Activated CD4-positive, alpha-beta memory T cell treated with anti-CD3 and anti-CD28 coated beads, Interleukin-2, amount 10 ng/mL, durations not matched to agents 7 days and 5 days (primary cell): ENCODE data around the gene LMX1B. TPM values are rescaled to one million over a fixed set of nuclear protein-coding genes. Genes with fewer than 3 reads are reported as not detected.
A peak's percentile ranks its signal among the peaks of the same experiment; 100 is the strongest.

Experiments used
- CTCF ChIA-PET: fragments of 350-600 bp; sonication (Branson Sonifier 250); formaldehyde crosslinking; loops from one replicate; lab custom pipeline; 2021; ENCODE audit warnings: antibody characterized with exemption, inconsistent platforms; lab: Charles Lee
- POLR2A ChIA-PET: fragments of 350-600 bp; sonication (Branson Sonifier 250); formaldehyde crosslinking; loops from one replicate; lab custom pipeline; 2021; ENCODE audit warnings: antibody characterized with exemption; lab: Charles Lee
- DNase-seq: peaks from one replicate; pipeline ENCODE4 v3.0.0-alpha.2; 2020
- H3K27ac Mint-ChIP-seq: one replicate; pipeline ENCODE4 v1.8.0; 2021; ENCODE audit warnings: mild to moderate bottlenecking, mixed read lengths
- H3K27me3 Mint-ChIP-seq: one replicate; pipeline ENCODE4 v1.8.0; 2021; ENCODE audit warnings: mixed read lengths
- H3K36me3 Mint-ChIP-seq: one replicate; pipeline ENCODE4 v1.8.0; 2021; ENCODE audit warnings: low read depth, mixed read lengths
- H3K4me1 Mint-ChIP-seq: one replicate; pipeline ENCODE4 v1.8.0; 2021; ENCODE audit warnings: mixed read lengths
- H3K4me3 Mint-ChIP-seq: one replicate; pipeline ENCODE4 v1.8.0; 2021; ENCODE audit warnings: mild to moderate bottlenecking, mixed read lengths
- H3K9me3 Mint-ChIP-seq: one replicate; pipeline ENCODE4 v1.8.0; 2021; ENCODE audit warnings: mixed read lengths
- total RNA-seq, 2 experiments: library from RNA; stranded (reverse); gene quantifications; one replicate each; pipeline ENCODE4 v1.2.3, GENCODE V29; 2021

Gene LMX1B
- total RNA-seq, 2 experiments from 2014 or later: not detected

DNA sequence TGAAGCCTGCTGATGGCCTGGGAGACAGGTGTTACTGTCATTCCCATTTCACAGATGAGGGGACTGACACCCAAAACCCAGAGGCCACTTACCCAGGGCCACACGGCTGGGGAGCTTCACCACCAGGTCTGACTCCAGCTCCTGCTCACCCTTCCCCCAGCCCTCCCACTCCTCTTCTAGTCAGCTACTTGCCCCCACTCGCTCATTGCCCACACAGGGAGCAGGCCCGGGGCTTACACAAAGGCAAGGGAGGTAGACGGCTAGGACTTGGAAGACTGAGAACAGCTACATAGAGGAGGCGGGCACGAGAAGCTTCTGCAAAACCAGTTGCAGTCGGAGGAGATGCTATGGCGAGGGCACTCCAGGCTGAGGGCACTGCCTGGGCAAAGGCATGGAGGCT lies 21.3 kb downstream of the LMX1B start:
- Mint-ChIP-seq H3K27ac (no peak overlapping the region), H3K36me3 (no peaks in the 10 kb centered on the region), H3K27me3 (peaks cover 60% of the 10 kb centered on the region)

DNA sequence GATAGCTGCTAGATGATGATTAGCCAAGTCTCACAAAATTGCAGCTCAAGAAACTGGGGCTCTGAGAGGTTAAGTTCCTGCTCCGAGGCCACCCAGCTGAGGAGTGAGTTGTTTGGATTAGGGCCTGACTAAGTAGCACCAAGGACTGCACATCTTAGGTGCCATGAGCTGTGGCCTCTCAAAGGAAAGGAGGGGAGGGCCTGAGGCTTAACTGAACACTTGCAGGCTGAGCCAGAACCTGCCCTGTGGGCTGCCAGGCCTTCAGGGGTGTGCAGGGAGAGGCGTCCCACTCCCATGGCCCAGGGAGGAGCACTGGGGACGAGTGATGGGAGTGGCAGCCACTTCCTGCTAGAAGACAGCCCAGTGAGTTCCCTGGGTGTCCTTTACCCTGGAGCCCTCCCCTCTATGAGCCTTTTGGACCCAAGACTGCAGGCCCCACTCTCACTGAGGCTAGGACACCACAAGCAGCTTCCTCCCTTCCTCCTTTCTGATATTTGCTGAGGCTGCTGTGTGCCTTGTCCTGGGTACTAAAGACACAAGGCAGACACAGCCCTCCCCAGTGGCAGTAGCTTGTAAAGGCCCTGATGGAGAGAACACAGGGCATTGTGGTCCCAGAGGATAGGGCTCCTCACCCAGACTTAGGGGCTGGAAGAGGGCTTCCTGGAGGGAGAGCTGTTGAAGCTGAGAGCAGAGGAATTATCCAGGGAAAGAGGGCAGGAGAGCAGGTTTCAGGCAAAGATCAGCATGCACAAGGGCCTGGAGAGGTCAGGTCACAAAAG lies 22.1 kb downstream of the LMX1B start:
- H3K9me3 Mint-ChIP-seq: no peaks in the 10 kb centered on the region

More for the DNA sequence above, 21.3 kb downstream of the LMX1B start:
- Mint-ChIP-seq H3K4me3 (no peak overlapping the region), H3K4me1 (peaks cover 15% of the 10 kb centered on the region), H3K9me3 (no peaks in the 10 kb centered on the region)
- no peak for DNase-seq
- POLR2A ChIA-PET: no interaction called here
- CTCF ChIA-PET: no interaction called here

DNA sequence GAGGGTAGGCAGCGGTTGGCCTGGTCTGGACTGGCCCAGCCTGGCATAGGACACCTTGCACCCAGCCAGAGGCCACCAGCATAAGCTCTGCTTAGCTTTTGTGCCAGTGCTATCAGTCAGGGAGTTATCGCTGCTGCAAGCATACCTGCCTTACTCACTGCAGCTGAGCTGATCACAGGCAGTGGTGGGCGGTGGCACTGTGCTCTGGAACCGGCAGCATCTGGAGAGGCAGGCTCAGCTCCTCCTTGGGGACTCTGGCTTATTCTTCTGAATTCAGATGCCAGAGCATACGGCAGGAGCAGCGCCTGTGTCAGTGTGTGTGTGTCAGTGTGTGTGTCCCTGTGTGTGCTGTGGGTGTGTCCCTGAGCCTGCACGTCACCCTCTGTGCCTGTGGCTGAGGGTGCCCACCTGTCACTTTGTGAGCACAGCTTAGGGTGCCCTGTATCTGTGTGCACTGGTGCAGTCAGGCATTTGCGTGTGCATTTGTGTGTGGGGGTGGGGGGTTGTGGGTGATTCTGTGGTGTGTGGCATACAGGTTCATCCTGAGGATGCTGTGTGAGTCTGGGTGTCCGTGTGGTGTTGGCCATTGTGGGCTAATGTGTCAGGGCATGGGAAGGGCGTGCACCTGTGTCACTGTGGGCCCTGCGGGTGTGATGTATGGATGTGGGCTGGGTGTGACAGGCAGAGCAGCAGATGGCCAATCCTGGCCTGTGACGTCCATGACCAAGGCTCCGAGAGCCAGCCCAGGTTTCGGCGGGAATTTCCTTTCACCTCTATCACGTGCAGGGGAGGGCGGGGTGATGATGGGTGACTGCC lies 23.5 kb downstream of the LMX1B start:
- H3K4me3 Mint-ChIP-seq: no peak overlapping the region
- CTCF ChIA-PET: interaction anchor here (1.3 kb wide), 1 partner anchor 53 kb away, joined by 8 read pairs; no protein-coding TSS in a partner anchor
- H3K36me3 Mint-ChIP-seq: no peaks in the 10 kb centered on the region
- no peaks in the 10 kb centered on the region for H3K9me3 Mint-ChIP-seq
- peaks cover 59% of the 10 kb centered on the region for H3K27me3 Mint-ChIP-seq
- DNase-seq: peak; percentile 58
- POLR2A ChIA-PET: interaction anchor here (1.2 kb wide), 1 partner anchor 167 kb away, joined by 3 read pairs; the partner anchor contains the start of gene ZBTB43
- H3K27ac Mint-ChIP-seq: no peak overlapping the region
- H3K4me1 Mint-ChIP-seq: peaks cover 15% of the 10 kb centered on the region

More for the DNA sequence above, 22.1 kb downstream of the LMX1B start:
- peak overlapping the region; percentile 37 for H3K27ac Mint-ChIP-seq
- no peak overlapping the region for H3K4me3 Mint-ChIP-seq
- ChIA-PET CTCF (no interaction called here), POLR2A (no interaction called here)
- H3K27me3 Mint-ChIP-seq: peaks cover 59% of the 10 kb centered on the region
- no peak for DNase-seq
- peaks cover 15% of the 10 kb centered on the region for H3K4me1 Mint-ChIP-seq
- no peaks in the 10 kb centered on the region for H3K36me3 Mint-ChIP-seq

DNA sequence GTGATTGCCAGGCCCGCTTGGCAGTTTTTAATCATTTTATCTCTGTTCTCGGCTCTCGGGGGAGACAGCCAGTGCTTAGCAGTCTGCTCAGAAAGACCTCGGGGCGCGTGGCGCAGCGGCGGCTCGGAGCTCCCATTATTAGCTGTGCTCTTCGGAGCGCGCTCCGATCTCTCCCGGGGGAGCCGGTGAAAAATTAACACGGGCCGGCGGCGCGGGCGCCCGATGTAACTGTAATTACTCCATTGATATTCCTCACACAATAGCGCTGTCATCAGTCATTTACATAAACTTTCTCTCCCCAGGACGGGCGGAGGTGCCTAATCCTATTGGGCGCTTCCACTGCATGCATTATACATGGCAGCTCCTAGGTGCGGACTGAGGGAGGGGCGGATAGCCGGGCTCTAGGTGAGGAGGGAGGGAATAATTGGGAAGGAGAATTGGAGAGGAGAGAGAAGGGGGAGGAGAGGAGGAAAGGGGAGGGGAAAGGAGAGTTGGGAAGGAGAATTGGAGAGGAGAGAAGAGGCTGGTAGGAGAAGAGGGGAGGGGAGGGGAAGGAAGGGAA lies 24.9 kb downstream of the LMX1B start:
- POLR2A ChIA-PET: no interaction called here
- no peak for DNase-seq
- Mint-ChIP-seq H3K36me3 (no peaks in the 10 kb centered on the region), H3K4me1 (peaks cover 15% of the 10 kb centered on the region), H3K4me3 (no peak overlapping the region), H3K27me3 (peaks cover 56% of the 10 kb centered on the region), H3K9me3 (no peaks in the 10 kb centered on the region), H3K27ac (no peak overlapping the region)
- CTCF ChIA-PET: no interaction called here

DNA sequence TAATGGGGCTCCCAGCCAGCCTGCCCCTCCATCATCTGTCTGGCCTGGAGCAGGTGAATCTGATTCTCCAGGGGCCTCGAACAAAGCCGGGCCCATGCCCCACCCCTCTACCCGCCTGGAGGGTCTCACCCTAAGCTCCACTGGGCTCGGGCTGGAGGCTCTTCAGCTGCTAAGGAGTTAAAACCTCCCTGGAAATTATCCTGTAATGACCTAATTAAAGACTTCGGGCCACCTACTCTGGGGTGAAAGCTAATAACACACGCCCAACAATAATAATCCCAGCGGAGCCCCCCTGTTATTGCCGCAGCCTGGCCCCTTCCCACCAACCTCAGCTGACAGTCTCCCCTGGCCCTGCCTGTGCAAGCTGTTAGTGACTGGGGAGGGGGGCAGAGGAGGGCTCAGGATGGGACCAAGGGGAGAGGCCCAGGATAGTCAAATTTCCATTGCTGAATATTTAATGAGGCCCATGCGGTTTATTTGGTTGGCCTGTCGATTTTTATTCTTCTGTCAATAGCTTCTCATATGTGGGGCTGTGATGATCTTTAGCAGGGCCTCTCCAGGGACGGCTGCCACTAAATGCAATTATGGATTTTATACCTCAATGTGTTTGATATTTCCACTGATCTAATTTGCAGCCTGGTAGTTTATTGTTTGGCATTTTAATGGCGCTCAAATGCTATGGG lies 25.7 kb downstream of the LMX1B start:
- ChIA-PET CTCF (no interaction called here), POLR2A (no interaction called here)
- H3K4me3 Mint-ChIP-seq: no peak overlapping the region
- no peaks in the 10 kb centered on the region for H3K36me3 Mint-ChIP-seq
- no peak for DNase-seq
- H3K4me1 Mint-ChIP-seq: peaks cover 15% of the 10 kb centered on the region
- no peaks in the 10 kb centered on the region for H3K9me3 Mint-ChIP-seq
- H3K27ac Mint-ChIP-seq: no peak overlapping the region
- H3K27me3 Mint-ChIP-seq: peaks cover 63% of the 10 kb centered on the region

DNA sequence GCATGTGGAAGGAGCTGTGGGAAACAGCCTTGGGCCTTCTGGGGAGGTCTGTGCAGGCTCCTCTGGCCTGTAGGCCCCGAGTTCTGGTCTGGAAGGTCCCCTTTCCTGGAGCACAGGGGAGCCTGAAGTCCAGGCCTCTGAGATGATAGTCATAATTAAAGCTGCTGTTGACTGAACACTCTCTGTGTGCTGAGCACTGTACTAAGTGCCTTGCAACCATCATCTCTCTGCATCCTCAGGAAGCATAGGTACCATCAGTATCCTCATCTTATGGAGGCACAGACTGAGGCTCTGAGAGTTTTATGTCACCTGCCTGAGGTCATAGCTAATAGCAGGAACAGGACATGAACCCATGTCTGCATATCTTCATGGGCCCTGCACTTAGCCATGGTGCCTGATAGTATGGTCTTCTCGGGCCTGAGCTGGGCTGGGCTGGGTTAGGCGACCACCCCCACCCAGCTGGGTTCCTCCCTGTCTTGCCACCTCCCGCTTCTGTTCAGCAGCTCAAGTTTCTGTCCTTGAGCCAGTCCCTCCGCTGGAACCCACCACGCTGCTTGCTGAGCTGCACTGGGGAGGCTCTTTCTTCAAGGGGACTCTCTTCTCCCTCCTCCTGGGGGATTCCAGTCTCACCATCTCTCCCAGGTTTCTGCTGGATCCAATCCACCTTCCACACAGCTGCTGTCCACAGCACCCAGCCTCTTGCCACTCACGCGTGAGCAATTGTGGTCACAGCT lies 27.6 kb downstream of the LMX1B start:
- Mint-ChIP-seq H3K4me3 (no peak overlapping the region), H3K9me3 (no peaks in the 10 kb centered on the region), H3K27ac (no peak overlapping the region), H3K36me3 (no peaks in the 10 kb centered on the region), H3K27me3 (peaks cover 66% of the 10 kb centered on the region), H3K4me1 (peaks cover 11% of the 10 kb centered on the region)
- DNase-seq: no peak
- ChIA-PET CTCF (interaction anchor here (0.8 to 1.4 kb wide), 3 partner anchors 48 to 65 kb away, joined by 3 to 4 read pairs (median 3); no protein-coding TSS in a partner anchor), POLR2A (no interaction called here)

DNA sequence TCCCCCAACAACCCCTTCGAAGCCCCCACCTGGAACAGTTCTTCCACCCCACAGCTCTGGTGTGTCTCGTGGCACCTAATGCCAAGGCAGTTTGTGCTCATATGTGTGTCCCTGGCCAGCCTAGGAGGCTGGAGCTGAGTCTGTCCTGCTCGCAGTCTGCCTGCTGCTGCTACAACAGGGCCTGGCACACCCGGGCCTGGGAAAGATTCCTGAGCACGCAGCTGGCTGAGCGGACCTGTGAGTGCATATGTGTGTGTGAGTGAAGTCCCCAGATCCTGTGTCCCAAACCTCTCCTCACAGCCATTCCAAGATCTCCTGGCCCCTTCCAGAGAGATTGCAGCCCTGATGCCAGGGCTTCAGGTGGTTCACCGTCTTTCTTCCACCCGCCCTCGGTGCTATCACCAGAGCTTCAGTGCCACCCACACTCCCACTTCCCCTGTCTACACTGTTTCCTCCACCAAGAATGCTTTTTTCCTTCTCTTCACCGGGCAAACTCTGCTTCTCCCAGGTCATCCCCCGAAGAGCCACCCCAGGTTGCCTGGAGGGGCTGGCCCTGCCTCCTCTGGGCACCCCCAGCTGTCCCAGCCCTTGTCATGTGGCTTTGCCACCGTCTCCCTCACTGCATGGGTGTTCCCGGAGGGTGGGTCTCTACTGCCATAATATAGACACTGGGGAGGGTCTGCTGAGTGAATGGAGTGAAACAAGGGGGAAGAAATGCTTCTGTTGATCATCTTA lies 28.4 kb downstream of the LMX1B start:
- H3K9me3 Mint-ChIP-seq: no peaks in the 10 kb centered on the region
- H3K27me3 Mint-ChIP-seq: peaks cover 64% of the 10 kb centered on the region
- no peak for DNase-seq
- ChIA-PET CTCF (interaction anchor here (1.1 to 1.4 kb wide), 3 partner anchors 47 to 64 kb away, joined by 3 read pairs; no protein-coding TSS in a partner anchor), POLR2A (no interaction called here)
- no peak overlapping the region for H3K27ac Mint-ChIP-seq
- no peaks in the 10 kb centered on the region for H3K36me3 Mint-ChIP-seq
- no peak overlapping the region for H3K4me3 Mint-ChIP-seq
- H3K4me1 Mint-ChIP-seq: peaks cover 4% of the 10 kb centered on the region

DNA sequence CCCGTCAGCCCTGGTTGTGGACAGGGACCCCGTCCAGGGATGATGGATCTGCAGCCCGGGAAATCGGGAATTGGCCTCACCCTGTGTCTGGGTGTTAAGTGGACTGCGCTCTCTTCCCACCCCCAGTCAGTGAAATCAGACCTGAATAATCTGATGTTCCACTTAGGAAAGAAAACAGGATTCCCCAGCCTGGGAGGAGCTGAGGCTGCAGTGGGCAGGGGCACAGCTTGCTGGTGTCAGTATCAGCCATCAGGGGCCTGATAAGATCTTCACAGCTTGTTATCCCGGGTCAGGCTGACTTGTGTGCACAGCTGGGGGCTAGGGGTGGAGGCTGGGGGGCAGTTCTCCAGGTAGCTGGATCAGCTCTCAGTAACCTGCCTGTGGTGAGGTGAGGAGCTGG lies 29.1 kb downstream of the LMX1B start:
- DNase-seq: no peak
- ChIA-PET POLR2A (no interaction called here), CTCF (interaction anchor here (0.9 to 1.1 kb wide), 2 partner anchors 48 to 63 kb away, joined by 3 read pairs; no protein-coding TSS in a partner anchor)
- no peak overlapping the region for H3K27ac Mint-ChIP-seq
- H3K4me1 Mint-ChIP-seq: no peaks in the 10 kb centered on the region
- peaks cover 67% of the 10 kb centered on the region for H3K27me3 Mint-ChIP-seq
- no peaks in the 10 kb centered on the region for H3K9me3 Mint-ChIP-seq
- H3K4me3 Mint-ChIP-seq: no peak overlapping the region
- no peaks in the 10 kb centered on the region for H3K36me3 Mint-ChIP-seq

DNA sequence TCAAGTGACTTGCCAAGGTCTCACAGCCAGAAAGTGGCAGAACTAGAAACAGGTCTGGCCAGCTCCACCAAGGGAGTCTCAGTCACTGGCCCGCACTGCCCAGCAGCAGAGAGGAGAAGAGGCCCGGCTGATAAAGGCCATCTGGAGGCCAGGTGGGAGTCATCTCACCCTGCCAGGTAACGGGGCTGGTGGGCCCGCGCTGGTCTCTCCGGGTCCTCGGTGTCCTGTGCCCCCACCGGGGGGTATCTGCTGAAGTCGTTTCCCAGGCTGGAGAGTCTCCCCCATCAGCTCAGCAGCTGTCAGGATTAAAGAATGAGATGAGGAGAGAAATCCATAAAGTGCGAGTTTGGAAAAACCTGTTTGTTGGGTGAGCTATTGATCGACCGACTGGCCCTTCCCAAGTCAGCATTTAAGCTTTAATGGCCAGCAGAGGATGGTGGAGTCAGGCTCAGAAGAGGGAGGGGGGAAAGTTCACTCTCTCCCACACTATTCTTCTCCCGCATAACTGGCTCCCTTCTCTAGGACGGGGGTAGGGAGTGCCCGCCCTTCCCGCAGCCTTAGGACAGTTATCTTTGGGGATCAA lies 30.3 kb downstream of the LMX1B start:
- no peak for DNase-seq
- no peaks in the 10 kb centered on the region for H3K9me3 Mint-ChIP-seq
- H3K27ac Mint-ChIP-seq: no peak overlapping the region
- POLR2A ChIA-PET: no interaction called here
- no peaks in the 10 kb centered on the region for H3K4me1 Mint-ChIP-seq
- no peak overlapping the region for H3K4me3 Mint-ChIP-seq
- H3K36me3 Mint-ChIP-seq: no peaks in the 10 kb centered on the region
- peaks cover 69% of the 10 kb centered on the region for H3K27me3 Mint-ChIP-seq
- CTCF ChIA-PET: no interaction called here

DNA sequence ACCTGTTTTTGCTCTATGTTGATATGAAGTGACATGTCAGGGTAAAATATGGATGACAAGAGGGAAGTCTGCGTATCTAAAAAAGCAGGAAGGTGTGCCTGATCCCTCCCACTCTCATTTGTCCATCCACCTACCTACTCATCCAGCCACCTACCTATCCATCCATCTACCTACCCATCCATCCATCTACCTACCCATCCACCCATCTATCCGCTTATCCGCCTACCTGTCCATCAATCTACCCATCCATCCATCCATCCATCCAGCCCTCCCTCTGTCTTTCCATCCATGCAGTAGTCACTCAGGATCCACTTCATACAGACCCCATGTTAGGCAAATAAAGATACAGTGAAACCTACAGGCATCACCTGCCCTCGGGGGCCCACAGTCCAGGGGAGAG lies 32.4 kb downstream of the LMX1B start:
- DNase-seq: no peak
- no peak overlapping the region for H3K4me3 Mint-ChIP-seq
- H3K4me1 Mint-ChIP-seq: no peaks in the 10 kb centered on the region
- peaks cover 71% of the 10 kb centered on the region for H3K27me3 Mint-ChIP-seq
- ChIA-PET POLR2A (no interaction called here), CTCF (interaction anchor here (0.5 to 1.0 kb wide), 2 partner anchors 32 to 60 kb away, joined by 3 read pairs; no protein-coding TSS in a partner anchor)
- no peaks in the 10 kb centered on the region for H3K36me3 Mint-ChIP-seq
- no peak overlapping the region for H3K27ac Mint-ChIP-seq
- no peaks in the 10 kb centered on the region for H3K9me3 Mint-ChIP-seq

DNA sequence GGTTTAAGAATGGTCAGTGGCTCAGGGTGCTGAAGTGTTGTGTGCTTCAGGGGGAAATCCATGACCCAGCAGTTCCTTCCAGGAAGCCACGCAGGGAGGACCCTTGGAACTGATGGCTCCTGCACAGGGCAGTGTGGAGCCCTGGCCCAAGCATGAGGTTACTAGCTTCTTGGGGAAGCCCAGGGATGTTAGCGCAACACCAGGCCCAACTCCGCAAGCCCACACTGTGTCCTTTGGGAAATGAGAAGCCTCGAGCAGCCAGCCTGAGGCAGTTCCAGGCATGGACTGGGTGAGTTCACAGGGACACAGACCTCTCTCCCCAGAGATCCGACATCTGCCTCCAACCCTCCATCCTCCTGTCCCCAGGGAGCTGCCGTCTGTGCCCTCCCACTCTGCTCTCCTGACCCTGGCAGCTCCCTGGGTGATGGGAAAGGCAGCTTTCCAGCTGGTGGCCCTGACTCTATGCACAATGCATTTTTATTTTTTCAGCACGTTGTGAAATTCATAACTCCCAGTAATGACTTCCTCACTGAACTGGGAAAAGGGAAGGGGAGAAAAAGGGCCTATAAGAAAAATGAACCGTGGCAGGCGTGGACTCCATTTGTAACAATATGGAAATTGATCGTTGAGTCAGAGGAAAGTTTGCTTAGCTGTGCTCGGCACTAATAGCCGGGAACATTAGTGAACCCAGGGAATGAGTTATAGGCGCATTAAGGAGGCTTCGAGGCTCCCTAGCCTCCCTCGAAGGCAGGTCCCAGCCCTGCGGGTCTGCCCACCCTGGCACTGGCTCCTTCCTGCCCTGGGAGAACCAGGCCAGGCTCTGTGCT lies 34.1 kb downstream of the LMX1B start:
- CTCF ChIA-PET: no interaction called here
- DNase-seq: no peak
- Mint-ChIP-seq H3K4me1 (no peaks in the 10 kb centered on the region), H3K27me3 (peaks cover 74% of the 10 kb centered on the region), H3K9me3 (no peaks in the 10 kb centered on the region), H3K4me3 (no peak overlapping the region), H3K27ac (no peak overlapping the region), H3K36me3 (no peaks in the 10 kb centered on the region)
- POLR2A ChIA-PET: no interaction called here
